GM12892 (cell line): Measurements from ENCODE around the gene ATG101.

ENCODE experiments used
- POLR2A ChIP-seq: IDR thresholded peaks from 2 replicates; pipeline ENCODE4 v1.6.1; 2011; ENCODE audit warnings: low read depth, low read length, control low read depth
- POLR2AphosphoS5 ChIP-seq: IDR thresholded peaks from 2 replicates; pipeline ENCODE4 v1.6.1; 2011; ENCODE audit warnings: low read depth, low read length, control low read depth

GRCh38 chr12:52027085-52027843 is 42.5 kb upstream of the ATG101 start:
- TF ChIP-seq POLR2A (no peak), POLR2AphosphoS5 (no peak)
